Measurements from ENCODE around the gene ILRUN.
"Not testable (repeated sequence)": the region's sequence is repeated elsewhere in the genome, so short reads cannot be mapped to it uniquely, and the experiment has no call there.

Gene ILRUN

DNA sequence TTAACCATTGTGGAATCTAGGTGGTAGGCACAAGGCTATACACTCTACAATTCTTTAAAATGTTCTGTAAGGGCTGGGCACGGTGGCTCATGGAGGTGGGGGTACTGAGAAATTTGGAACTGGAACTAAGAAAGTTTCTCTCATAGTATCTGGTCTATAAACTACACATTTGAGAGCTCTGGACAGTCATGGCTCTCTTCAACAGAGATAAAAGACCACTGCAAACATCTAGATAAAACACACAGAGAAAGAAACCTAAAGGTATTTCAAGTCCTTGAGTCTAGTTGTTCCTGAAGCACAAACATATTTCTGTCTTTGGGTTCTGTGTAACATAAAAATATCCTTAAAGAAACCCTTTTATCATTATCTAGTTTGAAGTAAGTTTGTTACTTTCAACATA lies 35.2 kb downstream of the ILRUN start:
- no peak for DNase-seq (ENCODE audit: extremely low read depth, low read depth)
- TF ChIP-seq, protein P1, sequence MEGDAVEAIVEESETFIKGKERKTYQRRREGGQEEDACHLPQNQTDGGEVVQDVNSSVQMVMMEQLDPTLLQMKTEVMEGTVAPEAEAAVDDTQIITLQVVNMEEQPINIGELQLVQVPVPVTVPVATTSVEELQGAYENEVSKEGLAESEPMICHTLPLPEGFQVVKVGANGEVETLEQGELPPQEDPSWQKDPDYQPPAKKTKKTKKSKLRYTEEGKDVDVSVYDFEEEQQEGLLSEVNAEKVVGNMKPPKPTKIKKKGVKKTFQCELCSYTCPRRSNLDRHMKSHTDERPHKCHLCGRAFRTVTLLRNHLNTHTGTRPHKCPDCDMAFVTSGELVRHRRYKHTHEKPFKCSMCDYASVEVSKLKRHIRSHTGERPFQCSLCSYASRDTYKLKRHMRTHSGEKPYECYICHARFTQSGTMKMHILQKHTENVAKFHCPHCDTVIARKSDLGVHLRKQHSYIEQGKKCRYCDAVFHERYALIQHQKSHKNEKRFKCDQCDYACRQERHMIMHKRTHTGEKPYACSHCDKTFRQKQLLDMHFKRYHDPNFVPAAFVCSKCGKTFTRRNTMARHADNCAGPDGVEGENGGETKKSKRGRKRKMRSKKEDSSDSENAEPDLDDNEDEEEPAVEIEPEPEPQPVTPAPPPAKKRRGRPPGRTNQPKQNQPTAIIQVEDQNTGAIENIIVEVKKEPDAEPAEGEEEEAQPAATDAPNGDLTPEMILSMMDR (IDR thresholded peaks at IDR 0.05; ENCODE audit: low read depth, low read length): no peak

DNA sequence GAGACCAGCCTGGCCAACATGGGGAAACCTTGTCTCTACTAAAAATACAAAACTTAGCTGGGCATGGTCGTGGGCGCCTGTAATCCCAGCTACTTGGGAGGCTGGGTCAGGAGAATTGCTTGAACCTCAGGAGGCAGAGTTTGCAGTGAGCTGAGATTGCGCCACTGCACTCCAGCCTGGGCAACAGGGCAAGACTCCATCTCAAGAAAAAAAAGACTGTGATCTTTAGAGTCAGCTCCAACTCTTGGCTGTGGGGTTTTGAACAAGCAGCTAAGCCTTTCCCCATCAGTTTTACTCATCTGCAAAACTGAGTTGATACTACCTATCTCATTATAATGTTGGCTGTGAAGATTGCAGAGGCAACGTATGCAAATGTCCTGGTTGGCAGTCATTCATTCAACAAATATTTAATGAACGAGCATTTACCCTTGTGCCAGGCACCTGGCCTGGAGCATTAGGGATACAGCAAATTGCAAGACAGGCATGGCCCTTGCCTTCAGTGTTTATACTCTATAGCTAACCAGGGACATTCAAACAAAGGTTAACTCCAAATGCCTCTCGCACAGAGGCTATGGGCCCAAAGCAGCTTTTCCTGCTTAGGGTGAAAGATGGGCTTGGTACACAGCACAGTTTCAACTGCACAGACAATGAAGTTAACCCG lies 37.8 kb downstream of the ILRUN start:
- TF ChIP-seq, protein P1 (IDR thresholded peaks at IDR 0.05; ENCODE audit: low read depth, low read length): no peak
- no peak for DNase-seq (ENCODE audit: extremely low read depth, low read depth)

DNA sequence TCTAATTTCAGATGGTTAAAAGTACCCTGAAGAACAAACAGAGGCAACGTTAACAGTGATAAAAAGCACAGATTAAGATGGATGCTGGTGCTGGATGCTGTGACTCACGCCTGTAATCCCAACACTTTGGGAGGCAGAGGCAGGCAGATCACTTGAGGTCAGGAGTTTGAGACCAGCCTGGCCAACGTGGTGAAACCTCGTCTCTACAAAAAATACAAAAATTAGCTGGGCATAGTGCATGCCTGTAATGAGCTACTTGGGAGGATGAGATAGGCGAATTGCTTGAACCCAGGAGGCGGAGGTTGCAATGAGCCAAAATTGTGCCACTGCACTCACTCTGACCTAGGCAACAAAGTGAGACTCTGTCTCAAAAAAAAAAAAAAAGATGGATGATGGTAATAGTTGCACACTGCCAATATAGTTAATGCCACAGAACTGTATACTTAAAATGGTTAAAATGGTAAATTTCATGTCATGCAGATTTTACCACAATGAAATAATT lies 38.5 kb downstream of the ILRUN start:
- not testable (repeated sequence) for DNase-seq (ENCODE audit: extremely low read depth, low read depth)

DNA sequence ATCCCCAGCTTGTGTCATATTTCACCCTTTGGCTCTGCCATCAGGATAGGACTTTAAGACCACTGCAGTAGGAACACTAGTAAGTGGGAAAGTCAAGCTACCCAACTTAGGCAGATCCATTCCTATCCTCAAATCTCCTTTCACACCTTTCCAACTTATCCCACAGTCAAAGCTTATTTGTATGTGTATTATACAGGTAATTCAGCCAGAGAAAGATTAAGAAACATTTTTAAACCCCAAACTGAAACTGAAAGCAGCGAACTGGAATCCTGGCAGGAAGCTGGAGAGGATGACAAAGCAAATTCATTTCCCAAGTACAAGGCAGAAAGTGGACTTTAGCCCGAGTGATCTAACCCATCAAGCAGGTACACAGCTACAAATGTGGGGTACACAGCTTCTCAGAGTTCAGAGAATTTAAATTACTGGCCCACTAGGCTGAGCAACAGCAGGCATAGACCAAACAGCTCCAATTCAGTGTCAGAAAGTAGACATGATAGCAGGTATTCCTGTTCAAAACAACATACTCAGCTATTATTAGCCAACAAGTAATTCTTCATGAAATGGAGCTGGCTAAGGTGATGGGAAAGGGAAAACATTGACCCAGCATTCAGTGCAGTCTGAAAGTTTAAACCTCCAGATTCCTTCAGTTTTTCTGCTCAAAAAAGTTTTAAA lies 39.1 kb downstream of the ILRUN start:
- peak; percentile 74 for DNase-seq (ENCODE audit: extremely low read depth, low read depth)
- TF ChIP-seq, protein P1 (IDR thresholded peaks at IDR 0.05; ENCODE audit: low read depth, low read length): no peak

DNA sequence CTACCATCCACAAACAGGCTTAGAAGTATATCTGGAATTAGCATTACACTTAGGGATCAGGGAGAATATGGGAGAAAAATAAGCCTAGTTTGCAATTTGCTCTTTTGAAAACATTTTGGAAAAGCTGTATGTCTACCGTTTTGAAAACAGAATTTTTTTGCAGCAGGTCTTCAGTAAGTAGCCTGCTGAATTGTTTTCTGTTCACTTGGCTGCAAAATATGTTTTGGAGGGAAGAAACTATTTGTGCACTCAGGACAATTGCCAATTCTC lies 39.6 kb downstream of the ILRUN start:
- TF ChIP-seq, protein P1 (IDR thresholded peaks at IDR 0.05; ENCODE audit: low read depth, low read length): no peak
- DNase-seq (ENCODE audit: extremely low read depth, low read depth): no peak

DNA sequence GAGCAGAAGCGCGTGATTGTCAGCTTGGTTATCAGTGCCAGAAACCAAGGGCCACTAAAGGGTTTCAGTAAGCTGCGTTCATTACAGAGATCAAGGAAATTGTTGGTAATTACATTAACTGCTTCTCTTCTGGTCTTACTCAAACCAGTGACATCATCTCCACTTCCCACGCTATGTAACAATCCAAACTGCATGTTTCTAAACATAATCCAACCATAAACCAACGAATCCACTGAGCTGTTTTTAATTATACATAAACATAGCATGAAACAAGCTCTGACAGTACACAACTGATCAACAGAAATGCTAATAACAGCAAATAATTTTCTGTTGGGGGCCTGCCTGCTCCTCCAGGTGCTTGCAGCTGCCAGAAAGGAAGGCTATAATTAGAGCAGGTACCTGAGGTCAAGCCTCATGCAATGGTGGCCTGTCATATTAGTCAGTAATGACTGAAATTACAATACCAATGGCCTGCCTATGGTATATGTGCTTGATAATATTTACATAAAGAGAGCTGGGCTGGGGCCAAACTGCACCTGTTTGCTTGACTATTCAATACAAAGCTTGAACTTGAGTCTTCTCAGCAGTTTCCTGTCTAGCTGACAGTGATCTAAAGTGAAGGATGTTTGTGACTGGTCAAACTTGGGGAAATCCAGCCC lies 40.1 kb downstream of the ILRUN start:
- DNase-seq (ENCODE audit: extremely low read depth, low read depth): peak; percentile 77
- TF ChIP-seq, protein P1 (IDR thresholded peaks at IDR 0.05; ENCODE audit: low read depth, low read length): no peak

DNA sequence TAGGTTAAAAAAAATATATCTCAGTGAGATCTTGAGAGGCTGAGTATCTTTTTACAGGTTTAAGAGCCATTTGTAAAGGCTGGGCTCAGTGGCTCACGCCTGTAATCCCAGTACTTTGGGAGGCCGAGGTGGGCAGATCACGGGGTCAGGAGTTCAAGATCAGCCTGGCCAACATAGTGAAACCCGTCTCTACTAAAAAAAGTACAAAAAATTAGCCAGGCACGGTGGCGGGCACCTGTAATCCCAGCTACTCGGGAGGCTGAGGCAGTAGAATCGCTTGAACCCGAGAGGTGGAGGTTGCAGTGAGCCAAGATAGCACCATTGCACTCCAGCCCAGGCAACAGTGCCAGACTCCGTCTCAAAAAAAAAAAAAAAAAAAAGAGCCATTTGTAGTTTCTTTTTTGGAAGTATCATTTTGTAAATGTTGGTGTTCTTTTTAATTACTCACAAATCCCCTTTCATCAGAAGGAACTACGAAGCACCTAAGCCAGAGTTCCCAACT lies 40.6 kb downstream of the ILRUN start:
- DNase-seq (ENCODE audit: extremely low read depth, low read depth): not testable (repeated sequence)

DNA sequence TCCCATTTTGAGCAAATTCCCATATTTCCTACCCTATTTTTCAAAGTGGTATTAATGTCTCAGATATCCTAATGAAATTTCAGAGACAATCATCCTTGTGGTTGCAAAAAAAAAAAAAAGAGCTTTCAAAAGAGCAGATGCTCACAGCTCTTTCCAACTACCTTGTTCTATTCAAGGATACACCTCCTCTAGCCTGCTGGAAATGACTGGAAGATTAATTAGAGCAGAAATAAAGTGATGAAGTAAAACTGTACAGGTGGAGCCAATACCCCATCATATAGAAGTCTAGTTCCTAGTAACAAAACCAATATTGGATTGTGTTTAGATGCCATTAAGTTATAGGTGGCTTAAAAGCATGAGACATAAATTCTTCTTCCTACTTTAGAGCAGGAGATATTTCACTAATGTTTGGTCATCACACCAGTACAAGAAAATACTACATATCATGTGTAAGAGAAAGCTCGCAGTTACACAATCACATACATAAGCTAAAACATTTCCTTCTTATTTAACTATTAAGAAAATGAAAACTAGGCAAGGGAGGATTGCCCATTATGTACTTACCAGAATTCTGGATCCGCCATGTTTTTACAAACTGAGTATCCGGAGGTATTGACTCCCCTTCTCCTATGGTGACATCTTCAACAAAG lies 42.4 kb downstream of the ILRUN start:
- no peak for DNase-seq (ENCODE audit: extremely low read depth, low read depth)

More for the DNA sequence above, 42.4 kb downstream of the ILRUN start:
- TF ChIP-seq, protein P1 (IDR thresholded peaks at IDR 0.05; ENCODE audit: low read depth, low read length): no peak
